GM12891 (cell line): Measurements from ENCODE around the gene WNK1.

Experiments
- DNase-seq: peaks from one replicate; pipeline ENCODE4 v3.0.0; 2011; ENCODE audit warnings: low spot score; ENCODE audit not compliant: insufficient read length
- FAIRE-seq: peaks from 2 replicates; lab custom pipeline; 2011; peaks lifted over from hg19 to GRCh38; lab: Jason Lieb, UNC
- PAX5 ChIP-seq: IDR thresholded peaks from 2 replicates; pipeline ENCODE4 v1.6.1; 2011; ENCODE audit warnings: low read length, moderate library complexity, mild to moderate bottlenecking; ENCODE audit not compliant: insufficient read depth, severe bottlenecking
- POLR2A ChIP-seq: IDR thresholded peaks from 2 replicates; pipeline ENCODE4 v1.6.1; 2011; ENCODE audit warnings: low read depth, low read length, control low read depth
- POLR2AphosphoS5 ChIP-seq: IDR thresholded peaks from 2 replicates; pipeline ENCODE4 v1.6.1; 2011; ENCODE audit warnings: low read depth, low read length, control low read depth
- POU2F2 ChIP-seq: IDR thresholded peaks from 2 replicates; pipeline ENCODE4 v1.6.1; 2011; ENCODE audit warnings: low read depth, mild to moderate bottlenecking, control low read depth, low read length, moderate library complexity
- SPI1 ChIP-seq: IDR thresholded peaks from 2 replicates; pipeline ENCODE4 v1.6.1; 2011; ENCODE audit warnings: low read depth, low read length, control low read depth
- TAF1 ChIP-seq: IDR thresholded peaks from 2 replicates; pipeline ENCODE4 v1.6.1; 2011; ENCODE audit warnings: low read depth, low read length, control low read depth

WNK1 gene

DNA sequence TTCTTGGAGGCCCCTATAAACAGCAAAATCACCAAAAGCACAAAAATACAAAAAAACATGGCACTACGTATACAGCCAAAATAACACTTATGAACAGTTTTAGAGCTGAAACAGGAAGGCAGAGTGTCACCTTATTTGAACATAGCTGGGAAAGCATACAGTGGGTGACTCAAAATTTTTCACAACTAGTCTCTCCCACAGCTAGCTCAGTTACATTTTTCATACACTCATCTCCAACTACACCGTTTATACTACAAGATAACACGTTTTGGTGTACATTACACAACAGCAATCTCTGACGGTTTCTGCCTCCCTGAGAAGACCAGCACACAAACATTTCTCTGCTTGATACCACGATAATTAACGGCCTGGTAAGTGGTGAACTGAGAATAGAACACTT, 194.3 kb downstream of the WNK1 start:
- FAIRE-seq: no peak
- no peak for DNase-seq
- TF ChIP-seq POU2F2 (no peak), POLR2AphosphoS5 (no peak), SPI1 (no peak), TAF1 (no peak), PAX5 (no peak), POLR2A (no peak)

GRCh38 chr12:948238-948637, 195.9 kb downstream of the WNK1 start:
- DNase-seq (no peak), FAIRE-seq (no peak)
- TF ChIP-seq SPI1 (no peak), TAF1 (no peak), POLR2A (no peak), PAX5 (no peak), POLR2AphosphoS5 (no peak), POU2F2 (no peak)

DNA sequence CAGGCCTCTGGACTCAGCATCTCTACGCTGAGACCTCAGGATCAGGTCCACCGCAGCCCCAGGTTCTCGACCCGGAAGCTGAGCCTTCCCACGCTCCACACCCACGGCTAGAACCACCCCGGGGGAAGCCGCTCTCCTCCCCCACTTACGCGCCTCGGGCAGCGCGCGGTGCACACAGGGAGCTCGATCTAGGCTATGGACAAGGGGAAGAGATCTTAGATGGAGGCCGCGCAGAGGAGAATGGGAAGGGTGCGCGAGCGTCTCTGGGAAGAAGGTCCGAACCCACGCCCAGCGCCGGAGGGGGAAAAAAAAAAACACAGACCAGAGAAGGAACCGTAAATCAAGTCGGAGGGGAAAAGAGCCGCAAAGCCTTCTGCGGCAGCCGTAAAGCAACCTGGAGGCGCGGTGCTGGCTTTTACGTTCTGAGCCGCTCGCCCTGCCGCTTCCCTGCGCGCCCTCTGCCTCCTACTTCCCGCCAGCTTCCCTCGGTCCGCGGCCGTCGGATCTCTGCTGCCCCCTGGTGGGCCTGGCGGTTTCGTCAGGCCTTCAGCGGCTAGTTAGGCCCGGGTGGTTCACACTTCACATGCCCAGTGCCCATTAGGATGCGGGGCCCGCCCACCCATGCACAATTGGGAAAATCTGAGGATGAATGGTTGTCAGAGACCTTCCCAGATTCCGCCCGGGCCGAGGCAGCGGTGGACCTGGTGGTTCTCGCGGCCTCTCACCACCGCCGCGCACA, 197.2 kb downstream of the WNK1 start, which contains the start of gene RAD52:
Gene RAD52, minus strand, starts transcription at position 242 of the 739 bp plus-strand sequence. CDS start 16,636 bp downstream, outside the sequence.
- peak; percentile 73 for DNase-seq

GRCh38 chr12:951176-951575, 198.8 kb downstream of the WNK1 start:
- no peak for FAIRE-seq
- DNase-seq: no peak
- TF ChIP-seq TAF1: no peak
- TF ChIP-seq SPI1: no peak
- TF ChIP-seq PAX5: no peak
- TF ChIP-seq POLR2AphosphoS5: no peak
- no peak for TF ChIP-seq POLR2A

More for the DNA sequence above, 197.2 kb downstream of the WNK1 start, which contains the start of gene RAD52:
- TF ChIP-seq PAX5 (no peak), POLR2AphosphoS5 (peak; percentile 87; the same call in 1 of the 2 replicates), POU2F2 (0 out of 2 replicates have a peak, but pooled peaks have one; percentile 49), SPI1 (no peak), POLR2A (peak; percentile 71), TAF1 (peak; percentile 68; the same call in 1 of the 2 replicates)
- peak; percentile 91 for FAIRE-seq

- FAIRE-seq (no peak), DNase-seq (no peak)
- TF ChIP-seq SPI1 (no peak), POU2F2 (no peak), TAF1 (no peak), POLR2A (no peak), PAX5 (no peak), POLR2AphosphoS5 (no peak)
These were observed 201.4 kb downstream of the WNK1 start for GRCh38 chr12:953776-954175.

DNA sequence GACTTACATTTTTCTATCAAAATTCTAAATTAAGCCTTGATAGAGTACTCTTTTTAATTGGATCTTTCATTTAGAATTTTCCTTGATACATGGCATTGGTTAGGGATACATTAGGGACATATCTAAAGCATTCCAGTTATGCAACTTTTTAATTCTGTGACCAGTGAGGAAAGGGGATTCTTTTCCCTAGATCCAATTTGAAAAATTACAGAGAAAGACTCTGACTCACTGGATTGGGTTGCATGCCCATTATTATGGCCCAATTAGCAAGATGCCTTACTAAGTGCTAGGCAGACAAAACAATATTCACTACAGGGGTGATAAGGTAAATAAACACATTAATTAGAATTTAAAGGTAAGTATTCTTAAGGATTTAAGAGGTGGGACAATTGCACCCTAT, 202.4 kb downstream of the WNK1 start:
- no peak for FAIRE-seq
- no peak for DNase-seq
- TF ChIP-seq SPI1 (no peak), POU2F2 (no peak), POLR2AphosphoS5 (no peak), PAX5 (no peak), POLR2A (no peak), TAF1 (no peak)

GRCh38 chr12:955939-956338, 203.6 kb downstream of the WNK1 start:
- FAIRE-seq: no peak

GRCh38 chr12:958588-959123, 206.3 kb downstream of the WNK1 start:
- FAIRE-seq: no peak
- TF ChIP-seq SPI1 (no peak), POLR2A (no peak), POU2F2 (no peak), PAX5 (no peak), TAF1 (no peak), POLR2AphosphoS5 (no peak)
- no peak for DNase-seq

More at GRCh38 chr12:955939-956338, 203.6 kb downstream of the WNK1 start:
- TF ChIP-seq PAX5 (no peak), POLR2AphosphoS5 (no peak), TAF1 (no peak), POU2F2 (no peak), SPI1 (no peak), POLR2A (no peak)
- no peak for DNase-seq
